ENCODE measurements around the gene ATXN1.

The ATXN1 gene

DNA sequence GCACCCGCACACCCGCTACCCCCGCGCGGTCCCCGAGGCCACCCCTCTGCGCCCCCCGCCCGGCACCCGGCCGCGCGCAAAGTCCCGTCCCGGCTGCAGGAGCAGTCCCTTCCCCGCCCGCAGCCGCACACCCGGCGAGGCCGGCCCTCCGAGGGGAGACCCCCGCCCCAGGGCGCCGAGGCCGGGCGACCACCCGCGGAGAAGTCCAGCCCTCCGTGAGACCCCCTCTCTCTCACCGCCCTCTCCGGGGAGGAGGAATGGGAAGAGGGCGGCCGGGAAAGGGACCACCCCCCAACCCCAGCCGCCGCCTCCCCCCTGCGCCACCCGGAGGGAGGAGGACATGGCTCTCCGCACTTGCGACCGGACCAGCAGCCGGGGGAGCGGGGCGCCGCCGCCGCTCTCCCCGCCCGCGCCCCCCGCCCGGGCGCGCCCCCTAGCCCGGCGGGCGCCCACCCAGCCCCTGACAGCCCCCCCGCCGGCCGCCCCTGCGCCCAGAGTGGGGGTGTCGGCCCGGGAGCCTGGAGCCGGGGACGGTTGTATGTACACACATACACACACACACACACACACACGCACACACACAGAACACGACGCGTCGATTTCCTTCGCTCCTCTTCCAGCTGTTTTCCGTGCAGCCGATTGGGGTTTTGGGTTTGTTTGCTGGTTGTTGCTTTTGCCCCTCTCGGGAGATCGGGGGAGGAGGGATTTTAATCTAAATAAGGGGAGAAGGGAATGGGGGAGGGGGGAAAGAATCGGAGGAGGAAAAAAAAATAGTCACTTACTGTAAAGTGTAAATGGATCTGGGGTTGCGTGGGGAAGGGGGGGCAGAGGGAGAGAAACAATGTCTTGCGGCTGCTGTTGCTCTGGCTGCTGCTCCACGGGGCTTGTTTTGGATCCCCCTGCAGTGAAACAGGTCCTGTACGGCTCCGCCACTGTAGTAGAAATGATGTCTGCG lies at the start of gene ATXN1:
Gene ATXN1, minus strand, starts transcription at position 945 of the 955 bp plus-strand sequence.
- in situ Hi-C loops (cut with HindIII; ENCODE audit: low pct_ligation_motif_present, low pct_unique_long_range_greater_than_20kb, low sequenced_read_pairs): no loop called here
- peak; percentile 39 for DNase-seq

DNA sequence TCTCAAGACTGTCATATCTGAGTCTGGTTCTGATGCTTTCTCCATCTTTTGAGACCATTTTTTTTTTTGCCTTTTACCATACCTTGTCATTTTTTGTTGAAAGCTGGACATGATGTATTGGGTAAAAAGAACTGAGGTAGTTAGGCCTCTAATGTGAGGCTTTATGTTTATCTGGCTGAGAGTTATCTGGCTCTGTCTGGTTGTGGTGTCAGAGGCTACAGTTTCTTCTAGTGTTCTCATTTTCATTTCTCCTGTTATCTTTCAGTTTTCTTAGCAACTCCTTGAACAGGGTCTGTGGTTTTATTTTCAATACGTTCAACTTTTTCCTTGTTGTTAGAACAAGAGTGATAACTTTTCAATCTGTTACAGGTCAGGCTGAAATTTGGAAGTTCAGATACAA lies 49.2 kb upstream of the ATXN1 start:
- DNase-seq: no peak
- in situ Hi-C loops (cut with HindIII; ENCODE audit: low pct_ligation_motif_present, low pct_unique_long_range_greater_than_20kb, low sequenced_read_pairs): no loop called here

DNA sequence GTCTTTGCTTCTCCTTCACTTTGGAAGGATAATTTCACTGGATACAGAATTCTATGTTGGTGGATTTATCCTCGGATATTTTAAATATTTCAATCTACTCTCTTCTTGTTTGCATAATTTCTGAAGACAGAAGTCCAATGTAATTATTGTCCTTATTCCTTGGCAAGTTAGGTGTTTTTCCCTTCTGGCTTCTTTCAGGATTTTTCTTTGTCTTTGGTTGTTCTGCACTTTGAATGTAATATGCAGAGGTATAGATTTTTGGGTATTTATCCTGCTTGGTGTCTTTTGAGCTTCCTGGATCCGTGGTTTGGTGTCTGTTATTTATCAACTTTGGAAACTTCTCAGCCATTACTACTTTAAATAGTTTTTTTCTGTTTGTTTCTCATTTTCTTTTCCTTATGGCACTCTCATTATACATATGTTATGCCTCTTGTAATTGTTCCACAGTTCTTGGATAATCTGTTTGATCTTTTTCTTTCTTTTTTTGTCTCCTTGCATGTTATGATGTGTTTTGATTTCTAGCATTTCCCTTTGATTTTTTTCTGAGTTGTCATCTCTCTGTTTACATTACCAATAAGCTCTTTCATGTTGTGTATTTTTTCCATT lies 48.6 kb upstream of the ATXN1 start:
- in situ Hi-C loops (cut with HindIII; ENCODE audit: low pct_ligation_motif_present, low pct_unique_long_range_greater_than_20kb, low sequenced_read_pairs): no loop called here
- no peak for DNase-seq

GRCh38 chr6:16807956-16808355 lies 46.7 kb upstream of the ATXN1 start:
- in situ Hi-C loops (cut with HindIII; ENCODE audit: low pct_ligation_motif_present, low pct_unique_long_range_greater_than_20kb, low sequenced_read_pairs): no loop called here
- no peak for DNase-seq

- no peak for DNase-seq
- in situ Hi-C loops (cut with HindIII; ENCODE audit: low pct_ligation_motif_present, low pct_unique_long_range_greater_than_20kb, low sequenced_read_pairs): no loop called here
These were observed 45.1 kb upstream of the ATXN1 start for GRCh38 chr6:16806363-16806762.

DNA sequence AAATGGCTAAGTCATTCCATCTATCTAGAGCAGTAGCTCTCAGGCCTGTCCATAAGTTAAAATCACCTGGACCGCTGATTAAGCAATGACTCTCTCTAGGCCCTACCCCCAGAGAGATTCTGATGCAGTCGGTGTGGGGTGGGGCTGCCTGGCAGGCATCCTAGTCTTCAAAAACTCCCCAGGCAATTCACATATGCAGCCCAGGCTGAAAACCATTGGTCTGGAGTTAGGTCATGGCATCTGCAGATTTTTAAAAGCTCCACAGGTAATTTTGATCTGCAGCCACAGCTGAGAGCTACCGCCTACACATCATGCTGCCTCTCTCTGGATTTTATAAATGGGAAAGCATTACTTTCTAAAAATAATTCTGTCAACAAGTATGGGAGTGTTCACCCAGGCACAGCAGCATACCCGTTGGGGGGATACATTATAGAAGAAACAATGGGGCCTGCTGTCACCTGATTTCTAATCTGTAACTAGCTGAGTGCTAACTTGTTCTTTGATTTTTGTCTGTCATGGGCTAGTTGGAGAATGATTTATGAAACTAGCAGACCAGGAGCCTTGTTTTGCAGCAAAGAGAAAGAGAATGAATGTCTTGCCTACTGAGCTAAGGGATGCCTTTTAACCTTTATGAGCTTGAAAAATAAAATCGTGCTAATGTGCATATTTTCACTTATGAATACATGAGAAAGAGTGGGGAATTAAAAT lies 44.1 kb upstream of the ATXN1 start:
- DNase-seq: no peak
- in situ Hi-C loops (cut with HindIII; ENCODE audit: low pct_ligation_motif_present, low pct_unique_long_range_greater_than_20kb, low sequenced_read_pairs): no loop called here

DNA sequence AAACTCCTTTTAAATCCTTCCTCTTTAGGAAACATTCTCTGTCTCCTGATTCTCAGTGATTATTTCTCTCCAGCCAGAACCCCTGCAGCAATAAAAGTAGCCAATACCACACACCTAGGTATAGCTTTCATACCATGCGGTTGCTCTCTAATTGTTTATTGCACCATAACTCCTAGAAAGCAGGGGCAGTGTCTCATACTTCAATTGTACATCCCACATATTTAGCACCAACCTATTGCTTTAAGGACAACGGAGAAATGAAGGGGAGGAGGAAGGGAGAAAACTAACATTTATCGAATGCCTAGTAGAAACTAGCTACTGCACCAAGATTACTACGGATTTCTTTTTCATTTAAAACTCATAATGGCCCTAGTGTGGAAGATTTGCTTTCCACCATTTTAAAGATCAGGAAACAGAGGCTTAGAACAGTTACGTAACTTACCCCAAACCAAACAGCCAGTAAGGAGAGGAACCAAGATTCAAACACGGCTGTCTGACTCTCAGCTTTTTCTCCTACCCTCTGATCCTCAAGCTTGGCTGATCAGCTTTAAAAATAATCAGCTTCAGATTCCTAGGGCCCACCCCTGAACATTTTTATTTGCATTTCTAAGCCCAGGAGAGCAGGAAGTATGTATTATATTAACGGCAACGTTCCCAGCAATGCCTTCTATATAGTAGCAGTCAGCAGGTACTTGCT lies 43.4 kb upstream of the ATXN1 start:
- no peak for DNase-seq
- in situ Hi-C loops (cut with HindIII; ENCODE audit: low pct_ligation_motif_present, low pct_unique_long_range_greater_than_20kb, low sequenced_read_pairs): no loop called here

DNA sequence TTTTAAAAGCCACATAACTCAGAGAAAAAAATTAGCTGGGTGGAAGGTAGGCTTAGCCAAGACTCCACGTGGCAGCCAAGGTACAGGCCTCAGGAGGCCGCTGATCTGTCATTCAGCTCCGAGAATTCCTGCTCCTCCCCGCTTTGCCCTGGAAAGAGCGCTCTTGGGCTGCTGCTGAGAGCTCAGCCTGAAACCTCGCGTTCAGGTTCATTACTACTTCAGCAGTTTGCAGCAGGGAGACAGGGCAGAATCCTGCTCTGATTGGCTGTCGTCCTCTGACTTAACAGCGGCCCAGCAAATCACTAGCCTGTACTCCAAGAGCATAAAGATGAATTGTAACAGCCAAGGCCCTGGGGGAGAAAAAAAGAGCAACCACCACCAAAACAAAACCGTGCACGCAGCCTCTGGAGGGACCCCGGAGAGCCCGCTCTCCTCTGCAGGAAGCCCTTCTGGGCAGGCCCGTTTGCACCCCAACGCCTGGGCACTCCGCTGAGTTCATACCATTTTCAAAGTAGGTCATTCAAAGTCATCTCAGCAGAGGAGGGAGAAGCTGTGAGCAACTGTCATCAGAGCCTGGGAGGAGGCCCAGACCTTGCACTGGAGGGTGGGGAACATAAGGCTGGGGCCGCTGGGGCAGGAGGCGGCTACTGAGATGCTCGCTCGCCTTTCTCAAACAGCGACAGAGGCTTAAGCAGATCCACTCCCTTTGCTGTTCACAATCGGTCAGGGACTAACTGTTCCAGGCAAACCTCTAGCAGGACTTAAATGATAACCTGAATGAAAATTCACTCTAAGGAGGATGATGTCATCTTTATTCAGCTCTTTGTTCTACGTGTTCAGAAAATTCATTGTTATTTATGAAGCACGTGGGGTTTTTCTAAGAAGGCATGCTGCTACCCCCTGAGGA lies 42.3 kb upstream of the ATXN1 start:
- in situ Hi-C loops (cut with HindIII; ENCODE audit: low pct_ligation_motif_present, low pct_unique_long_range_greater_than_20kb, low sequenced_read_pairs): no loop called here
- DNase-seq: no peak

DNA sequence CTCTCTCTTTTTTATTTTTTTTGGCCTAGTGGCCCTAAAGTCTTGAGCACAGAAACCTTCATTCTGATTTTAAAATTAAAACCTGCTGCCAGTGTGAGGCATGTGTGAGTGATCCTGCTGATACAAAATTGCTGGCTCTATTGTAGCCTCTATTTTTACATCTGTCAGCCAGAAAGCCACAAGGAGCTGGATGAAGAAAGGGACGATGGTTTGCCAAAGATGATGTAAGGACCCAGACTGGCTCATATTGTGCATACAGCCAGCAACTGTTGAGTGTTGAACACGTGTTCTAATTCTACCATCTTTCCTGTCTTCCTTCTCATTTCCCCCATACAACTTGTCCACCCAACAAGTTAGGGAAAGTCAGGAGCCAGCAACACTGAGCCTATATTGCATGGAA lies 40.8 kb upstream of the ATXN1 start:
- in situ Hi-C loops (cut with HindIII; ENCODE audit: low pct_ligation_motif_present, low pct_unique_long_range_greater_than_20kb, low sequenced_read_pairs): no loop called here
- DNase-seq: no peak

DNA sequence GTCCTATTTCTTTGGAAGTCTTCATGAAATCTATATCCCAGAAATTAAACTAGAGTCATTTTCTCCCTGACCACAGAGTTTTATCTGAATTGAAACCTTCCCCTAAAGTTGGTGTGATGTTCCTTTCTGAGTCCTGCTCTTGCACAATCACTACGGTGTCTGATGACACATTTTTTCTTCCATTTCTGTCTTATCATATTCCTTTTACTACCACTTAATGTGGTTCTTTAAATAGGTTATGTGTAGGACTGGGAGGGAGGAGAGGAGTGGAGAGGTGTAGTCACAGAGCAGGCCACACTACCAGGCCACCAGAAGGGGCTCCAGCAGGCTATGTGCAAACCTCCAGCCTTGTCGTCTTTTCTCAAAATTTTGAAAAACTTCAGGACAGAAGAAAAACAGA lies 39.7 kb upstream of the ATXN1 start:
- in situ Hi-C loops (cut with HindIII; ENCODE audit: low pct_ligation_motif_present, low pct_unique_long_range_greater_than_20kb, low sequenced_read_pairs): no loop called here
- no peak for DNase-seq

- no peak for DNase-seq
- in situ Hi-C loops (cut with HindIII; ENCODE audit: low pct_ligation_motif_present, low pct_unique_long_range_greater_than_20kb, low sequenced_read_pairs): no loop called here
These were observed 39.1 kb upstream of the ATXN1 start for GRCh38 chr6:16800341-16800740.

DNA sequence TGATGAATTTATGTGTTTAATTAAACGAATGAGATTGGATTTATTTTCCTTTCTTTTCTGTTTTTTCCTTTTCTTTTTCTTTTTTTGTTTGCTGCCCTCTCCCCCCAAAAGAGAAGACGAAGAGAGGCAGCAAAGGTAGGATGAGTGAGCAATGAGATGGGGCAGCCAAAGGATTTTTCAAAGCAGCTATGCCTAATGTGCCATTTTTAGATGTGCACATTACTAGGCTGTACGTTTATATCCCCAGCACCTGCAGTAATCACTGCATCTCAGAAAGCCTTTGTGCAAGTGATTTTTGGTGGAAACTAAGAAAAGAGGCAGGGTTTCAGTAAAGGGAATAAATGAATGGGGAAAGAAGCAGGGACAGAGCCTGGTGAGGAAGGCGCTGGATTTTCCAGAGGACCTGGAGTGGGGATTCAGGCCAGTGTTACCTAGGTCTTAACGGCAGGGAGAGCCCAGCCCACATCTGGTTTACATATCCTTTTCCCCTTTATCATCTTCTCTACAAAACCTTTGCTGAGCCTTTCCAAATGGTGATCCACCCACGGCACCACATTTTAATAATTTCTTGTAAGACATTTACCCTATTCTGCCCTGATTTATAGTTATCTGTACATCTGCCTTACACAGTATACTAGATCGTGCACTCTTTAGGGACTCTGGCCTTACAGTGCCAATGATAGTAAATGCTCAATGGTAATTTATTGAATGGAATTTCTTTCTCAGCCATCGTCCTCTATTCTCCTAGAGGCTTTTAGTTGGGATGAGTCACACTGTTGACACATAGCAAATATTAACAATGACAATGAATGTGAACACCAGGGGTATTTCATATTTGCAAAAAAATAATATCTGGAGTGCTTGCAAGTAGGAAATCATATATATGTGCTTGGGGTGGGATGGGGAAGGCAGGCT lies 38.3 kb upstream of the ATXN1 start:
- in situ Hi-C loops (cut with HindIII; ENCODE audit: low pct_ligation_motif_present, low pct_unique_long_range_greater_than_20kb, low sequenced_read_pairs): no loop called here
- DNase-seq: no peak

DNA sequence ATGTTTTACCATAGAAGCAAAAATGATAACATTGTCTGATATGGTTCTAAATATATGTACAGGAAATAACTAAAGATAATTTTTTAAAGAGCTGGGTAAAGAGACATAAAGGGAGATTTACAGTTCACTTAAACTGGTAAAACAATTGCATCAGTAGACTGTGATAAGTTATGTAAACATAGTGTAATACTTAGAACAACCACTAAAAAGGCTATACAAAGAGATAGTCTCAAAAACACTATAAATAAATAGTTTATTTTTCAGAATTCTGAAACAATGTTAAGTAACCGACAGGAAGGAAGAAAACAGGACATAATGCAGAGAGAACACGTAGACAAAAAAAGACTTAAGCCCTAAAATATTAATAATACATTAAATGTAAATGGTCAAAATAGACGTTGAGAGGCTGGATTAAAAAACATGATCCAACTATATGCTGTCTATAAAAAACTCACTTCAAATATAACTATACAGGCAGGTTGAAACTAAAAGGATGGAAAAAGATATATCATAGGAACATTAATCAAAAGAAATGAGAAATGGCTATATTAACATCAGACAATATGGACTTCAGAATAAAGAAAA lies 32.7 kb upstream of the ATXN1 start:
- in situ Hi-C loops (cut with HindIII; ENCODE audit: low pct_ligation_motif_present, low pct_unique_long_range_greater_than_20kb, low sequenced_read_pairs): no loop called here
- no peak for DNase-seq

DNA sequence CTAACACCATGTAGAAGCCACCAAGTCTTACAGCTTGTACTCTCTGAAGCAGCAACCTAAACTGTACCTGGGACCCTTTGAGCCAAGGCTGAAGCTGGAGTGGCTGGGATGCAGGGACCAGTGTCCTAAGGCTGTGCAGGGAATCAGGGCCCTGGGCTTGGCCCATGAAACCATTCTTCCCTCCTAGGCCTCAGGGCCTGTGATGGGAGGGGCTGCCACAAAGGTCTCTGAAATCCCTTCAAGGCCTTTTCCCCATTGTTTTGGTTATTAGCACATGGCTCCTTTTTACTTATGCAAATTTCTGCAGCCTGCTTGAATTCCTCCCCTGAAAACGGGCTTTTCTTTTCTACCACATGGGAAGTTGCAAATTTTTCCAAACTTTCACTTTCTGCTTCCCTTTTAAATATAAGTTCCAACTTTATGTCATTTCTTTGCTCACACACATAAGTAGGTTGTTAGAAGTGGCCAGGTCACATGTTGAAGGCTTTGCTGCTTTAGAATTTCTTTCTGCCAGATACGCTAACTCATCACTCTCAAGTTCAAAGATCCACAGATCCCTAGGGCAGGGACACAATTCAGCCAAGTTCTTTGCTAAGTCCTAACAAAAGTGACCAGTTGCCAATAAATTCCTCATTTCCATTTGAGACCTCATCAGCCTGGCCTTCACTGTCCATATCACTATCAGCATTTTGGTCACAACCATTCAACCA lies 28.2 kb upstream of the ATXN1 start:
- in situ Hi-C loops (cut with HindIII; ENCODE audit: low pct_ligation_motif_present, low pct_unique_long_range_greater_than_20kb, low sequenced_read_pairs): no loop called here
- no peak for DNase-seq

- in situ Hi-C loops (cut with HindIII; ENCODE audit: low pct_ligation_motif_present, low pct_unique_long_range_greater_than_20kb, low sequenced_read_pairs): no loop called here
- no peak for DNase-seq
These were observed 25.9 kb upstream of the ATXN1 start for GRCh38 chr6:16787128-16787682.

GRCh38 chr6:16785496-16785895 lies 24.2 kb upstream of the ATXN1 start:
- DNase-seq: no peak
- in situ Hi-C loops (cut with HindIII; ENCODE audit: low pct_ligation_motif_present, low pct_unique_long_range_greater_than_20kb, low sequenced_read_pairs): no loop called here

All from ACHN (cell line).